HG03196 (cell line): ENCODE data around the gene RARG.
"Not testable (repeated sequence)": the region's sequence is repeated elsewhere in the genome, so short reads cannot be mapped to it uniquely, and the experiment has no call there.

Source experiments
- ATAC-seq: cut with Tn5 transposase; IDR thresholded peaks from one replicate; pipeline ENCODE4 v1.9.1; 2021; ENCODE audit not compliant: unreplicated experiment

RARG gene

GRCh38 chr12:53193040-53193439 is 39.0 kb downstream of the RARG start:
- ATAC-seq, result no peak

GRCh38 chr12:53192531-53193021 is 39.4 kb downstream of the RARG start:
- no peak for ATAC-seq

- ATAC-seq, result no peak
These were observed 40.0 kb downstream of the RARG start for GRCh38 chr12:53191885-53192530.

GRCh38 chr12:53191096-53191884 is 40.7 kb downstream of the RARG start:
- ATAC-seq, result no peak

GRCh38 chr12:53190108-53190729 is 41.8 kb downstream of the RARG start:
- no peak for ATAC-seq

GRCh38 chr12:53187145-53187899 is 44.7 kb downstream of the RARG start:
- no peak for ATAC-seq

GRCh38 chr12:53186745-53187144 is 45.3 kb downstream of the RARG start:
- no peak for ATAC-seq

- no peak for ATAC-seq
These were observed 46.3 kb downstream of the RARG start for GRCh38 chr12:53185582-53186153.

- ATAC-seq, result no peak
These were observed 47.2 kb downstream of the RARG start for GRCh38 chr12:53184828-53185227.

- ATAC-seq, result no peak
These were observed 49.1 kb downstream of the RARG start for GRCh38 chr12:53182903-53183302.

- ATAC-seq, result no peak
These were observed 50.1 kb downstream of the RARG start for GRCh38 chr12:53181935-53182334.

- ATAC-seq, result peak; percentile 49
These were observed 50.9 kb downstream of the RARG start for GRCh38 chr12:53180931-53181645.

- peak; percentile 95 for ATAC-seq
These were observed 51.6 kb downstream of the RARG start, which contains the start of the genes CSAD and ZNF740 for GRCh38 chr12:53180220-53180930. Gene CSAD (minus strand): TSS chr12:53180925. CDS start chr12:53173470, 7,455 bp downstream. Gene ZNF740 (plus strand): TSS chr12:53180722. CDS start chr12:53181984, 1,262 bp downstream.

GRCh38 chr12:53179687-53180219 is 52.3 kb downstream of the RARG start:
- peak; percentile 12 for ATAC-seq

GRCh38 chr12:53178803-53179202 is 53.2 kb downstream of the RARG start:
- ATAC-seq, result not testable (repeated sequence)

GRCh38 chr12:53177447-53177846 is 54.6 kb downstream of the RARG start:
- not testable (repeated sequence) for ATAC-seq

GRCh38 chr12:53176750-53177149 is 55.3 kb downstream of the RARG start:
- ATAC-seq, result no peak

- no peak for ATAC-seq
These were observed 57.0 kb downstream of the RARG start for GRCh38 chr12:53174881-53175491.
